ENCODE results near the gene MACROD1. TPM values are rescaled to one million over a fixed set of nuclear protein-coding genes. Genes with fewer than 3 reads are reported as not detected.

MACROD1 gene
- total and polyA plus RNA-seq, 2 of the 13 experiments (the other 11 are each of a cell fraction or from before 2014, with no cell fraction given): 23.1 to 34.5 TPM

DNA sequence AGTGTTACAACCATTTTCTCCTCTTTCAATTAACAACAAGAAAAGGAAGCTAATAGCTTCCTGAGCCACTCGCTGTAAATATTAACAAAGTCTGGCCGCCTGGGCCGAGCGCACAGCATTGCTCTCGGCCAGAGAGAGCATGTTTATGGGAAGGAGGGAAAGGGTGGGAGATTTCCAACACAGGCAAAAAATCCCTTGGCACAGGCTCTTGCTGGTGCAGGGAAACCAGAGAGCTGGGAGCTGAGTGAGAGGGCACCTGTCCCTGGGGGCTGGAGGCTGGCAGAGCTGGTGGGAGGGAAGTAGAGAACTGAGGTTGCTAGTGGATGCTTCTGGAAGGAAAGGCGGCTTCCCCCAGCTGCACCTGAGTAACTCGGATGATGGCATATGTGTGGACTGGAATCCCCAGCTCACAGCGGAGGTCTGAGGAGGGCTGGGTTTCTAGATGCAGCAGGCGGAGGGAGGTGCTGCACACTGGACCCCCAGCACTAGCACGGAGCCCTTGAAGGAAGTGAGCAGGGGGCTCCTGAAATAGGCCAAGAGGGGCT lies 70.6 kb downstream of the MACROD1 start:
- ChIA-PET CTCF (ENCODE audit: low intra/inter-chr PET ratio, low total read pairs) (no interaction called here), POLR2A (no interaction called here)
- Histone ChIP-seq H3K4me1 (ENCODE audit: insufficient read depth, low read length) (peaks cover 79% of the 10 kb centered on the region), H3K27me3 (ENCODE audit: control insufficient read depth in 1 of 2, insufficient read depth in 2 of 2, low read length in 2 of 2) (no peaks in the 10 kb centered on the region), H2AFZ (ENCODE audit: low read length) (no peak overlapping the region), H3K9me3 (ENCODE audit: low read length) (no peaks in the 10 kb centered on the region), H3K4me2 (ENCODE audit: low read depth, low read length) (no peak overlapping the region), H3K79me2 (ENCODE audit: insufficient read depth, low read length) (no peaks in the 10 kb centered on the region), H3K9ac (ENCODE audit: insufficient read depth, low read depth, low read length) (no peak overlapping the region), H3K4me3 (replicated peaks in 1 of 3; ENCODE audit: insufficient read depth in 1 of 3, low read depth in 2 of 3, low read length in 3 of 3) (no peak overlapping the region), H3K27ac (ENCODE audit: extremely low read length, insufficient read depth, low read length) (no peak overlapping the region), H4K20me1 (ENCODE audit: insufficient read depth, low read length) (peaks cover 13% of the 10 kb centered on the region; the same call in 1 of the 2 replicates), H3K36me3 (replicated peaks in 1 of 2; ENCODE audit: control insufficient read depth in 1 of 2, insufficient read depth in 2 of 2, low read length in 2 of 2) (no peaks in the 10 kb centered on the region)
- TF ChIP-seq ZNF850 (CRISPR knock-in tag; conservative IDR thresholded peaks at IDR 0.05) (no peak), ZNF343 (CRISPR knock-in tag; IDR thresholded peaks at IDR 0.05) (no peak), NR2C2 (CRISPR knock-in tag; IDR thresholded peaks at IDR 0.05; ENCODE audit: borderline replicate concordance) (no peak), HNRNPK (IDR thresholded peaks at IDR 0.05; ENCODE audit: low read depth, low read length, poor library complexity, severe bottlenecking) (no peak), ZNF598 (CRISPR knock-in tag; IDR thresholded peaks at IDR 0.05; ENCODE audit: borderline replicate concordance) (no peak), NBN (conservative IDR thresholded peaks at IDR 0.05) (no peak), MTA3 (CRISPR knock-in tag; IDR thresholded peaks at IDR 0.05) (no peak), RFX1 (IDR thresholded peaks at IDR 0.05) (no peak), ZNF597 (CRISPR knock-in tag; IDR thresholded peaks at IDR 0.05) (no peak), SMARCC2 (IDR thresholded peaks at IDR 0.05) (no peak), KAT2B (IDR thresholded peaks at IDR 0.05; ENCODE audit: borderline replicate concordance, low read depth, low read length) (no peak), ZNF713 (CRISPR knock-in tag; IDR thresholded peaks at IDR 0.05) (no peak), HOXA7 (CRISPR knock-in tag; IDR thresholded peaks at IDR 0.05) (no peak), ZIK1 (CRISPR knock-in tag; IDR thresholded peaks at IDR 0.05; ENCODE audit: borderline replicate concordance, low read depth) (no peak), ZBTB7B (CRISPR knock-in tag; IDR thresholded peaks at IDR 0.05) (no peak), EED (CRISPR knock-in tag; IDR thresholded peaks at IDR 0.05) (no peak), GPN1 (CRISPR knock-in tag; IDR thresholded peaks at IDR 0.05; ENCODE audit: borderline replicate concordance) (no peak)
- TF ChIP-seq, protein P1, sequence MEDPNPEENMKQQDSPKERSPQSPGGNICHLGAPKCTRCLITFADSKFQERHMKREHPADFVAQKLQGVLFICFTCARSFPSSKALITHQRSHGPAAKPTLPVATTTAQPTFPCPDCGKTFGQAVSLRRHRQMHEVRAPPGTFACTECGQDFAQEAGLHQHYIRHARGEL (CRISPR knock-in tag; IDR thresholded peaks at IDR 0.05): no peak
- TF ChIP-seq, protein P2, sequence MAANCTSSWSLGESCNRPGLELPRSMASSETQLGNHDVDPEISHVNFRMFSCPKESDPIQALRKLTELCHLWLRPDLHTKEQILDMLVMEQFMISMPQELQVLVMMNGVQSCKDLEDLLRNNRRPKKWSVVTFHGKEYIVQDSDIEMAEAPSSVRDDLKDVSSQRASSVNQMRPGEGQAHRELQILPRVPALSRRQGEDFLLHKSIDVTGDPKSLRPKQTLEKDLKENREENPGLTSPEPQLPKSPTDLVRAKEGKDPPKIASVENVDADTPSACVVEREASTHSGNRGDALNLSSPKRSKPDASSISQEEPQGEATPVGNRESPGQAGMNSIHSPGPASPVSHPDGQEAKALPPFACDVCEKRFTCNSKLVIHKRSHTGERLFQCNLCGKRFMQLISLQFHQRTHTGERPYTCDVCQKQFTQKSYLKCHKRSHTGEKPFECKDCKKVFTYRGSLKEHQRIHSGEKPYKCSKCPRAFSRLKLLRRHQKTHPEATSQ (CRISPR knock-in tag; IDR thresholded peaks at IDR 0.05; ENCODE audit: borderline replicate concordance): no peak
- TF ChIP-seq, protein P3, sequence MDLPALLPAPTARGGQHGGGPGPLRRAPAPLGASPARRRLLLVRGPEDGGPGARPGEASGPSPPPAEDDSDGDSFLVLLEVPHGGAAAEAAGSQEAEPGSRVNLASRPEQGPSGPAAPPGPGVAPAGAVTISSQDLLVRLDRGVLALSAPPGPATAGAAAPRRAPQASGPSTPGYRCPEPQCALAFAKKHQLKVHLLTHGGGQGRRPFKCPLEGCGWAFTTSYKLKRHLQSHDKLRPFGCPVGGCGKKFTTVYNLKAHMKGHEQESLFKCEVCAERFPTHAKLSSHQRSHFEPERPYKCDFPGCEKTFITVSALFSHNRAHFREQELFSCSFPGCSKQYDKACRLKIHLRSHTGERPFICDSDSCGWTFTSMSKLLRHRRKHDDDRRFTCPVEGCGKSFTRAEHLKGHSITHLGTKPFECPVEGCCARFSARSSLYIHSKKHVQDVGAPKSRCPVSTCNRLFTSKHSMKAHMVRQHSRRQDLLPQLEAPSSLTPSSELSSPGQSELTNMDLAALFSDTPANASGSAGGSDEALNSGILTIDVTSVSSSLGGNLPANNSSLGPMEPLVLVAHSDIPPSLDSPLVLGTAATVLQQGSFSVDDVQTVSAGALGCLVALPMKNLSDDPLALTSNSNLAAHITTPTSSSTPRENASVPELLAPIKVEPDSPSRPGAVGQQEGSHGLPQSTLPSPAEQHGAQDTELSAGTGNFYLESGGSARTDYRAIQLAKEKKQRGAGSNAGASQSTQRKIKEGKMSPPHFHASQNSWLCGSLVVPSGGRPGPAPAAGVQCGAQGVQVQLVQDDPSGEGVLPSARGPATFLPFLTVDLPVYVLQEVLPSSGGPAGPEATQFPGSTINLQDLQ (CRISPR knock-in tag; IDR thresholded peaks at IDR 0.05): no peak
- no TSS peak for BruUV-seq (replicated peaks)
- no peak for ATAC-seq
- no peak for FAIRE-seq
- in situ Hi-C loops (cut with HindIII; ENCODE audit: extremely low pct_ligation_motif_present, low pct_unique_long_range_greater_than_20kb): no loop called here
- no peak for DNase-seq (ENCODE audit: low spot score)
- 94% methylated on average over 10 of the region's 10 CpGs for WGBS (ENCODE audit: low lambda C conversion rate)
- intact Hi-C loops (cut with micrococcal nuclease; ENCODE audit: unreplicated experiment): no loop called here

Data from HepG2 (cell line).